CD4-positive, alpha-beta memory T cell (primary cell): ENCODE data around the gene CDYL. TPM values are rescaled to one million over a fixed set of nuclear protein-coding genes. Genes with fewer than 3 reads are reported as not detected.

Experiments used
- CTCF ChIA-PET: fragments of 350-600 bp; sonication (Branson Sonifier 250); formaldehyde crosslinking; loops from one replicate; lab custom pipeline; 2021; ENCODE audit warnings: inconsistent platforms; ENCODE audit not compliant: partially characterized antibody; lab: Charles Lee
- POLR2A ChIA-PET: fragments of 350-600 bp; sonication (Branson Sonifier 250); formaldehyde crosslinking; loops from one replicate; lab custom pipeline; 2021; ENCODE audit not compliant: partially characterized antibody; lab: Charles Lee
- DNase-seq, 5 donors: peaks; one replicate each; pipeline versions ENCODE4 v3.0.0 to v3.0.0-alpha.2; 2020 to 2022; ENCODE audit warnings: mixed read lengths in 1 of 5
- H3K27ac ChIP-seq: one replicate; pipeline ENCODE4 v1.7.0; 2013; ENCODE audit warnings: low read depth, low read length
- H3K27me3 ChIP-seq: 2 replicates; pipeline ENCODE4 v1.7.0; 2013; ENCODE audit warnings: mild to moderate bottlenecking, low read length, moderate library complexity; ENCODE audit not compliant: insufficient read depth
- H3K36me3 ChIP-seq: 2 replicates; pipeline ENCODE4 v1.7.0; 2013; ENCODE audit warnings: mild to moderate bottlenecking, low read length, moderate library complexity; ENCODE audit not compliant: insufficient read depth
- H3K4me1 ChIP-seq: 2 replicates; pipeline ENCODE4 v1.7.0; 2013; ENCODE audit warnings: mild to moderate bottlenecking, low read length, moderate library complexity; ENCODE audit not compliant: insufficient read depth
- H3K4me3 ChIP-seq, 2 donors: one replicate each; pipeline ENCODE4 v1.7.0; 2013; ENCODE audit warnings: low read length in 2 of 2, mild to moderate bottlenecking in 1 of 2
- H3K9me3 ChIP-seq, 2 donors: one replicate each; pipeline ENCODE4 v1.7.0; 2013; ENCODE audit warnings: low read length in 2 of 2, control low read depth in 1 of 2; ENCODE audit not compliant: control insufficient read depth in 1 of 2
- H3K27ac Mint-ChIP-seq, 7 donors: one replicate each; pipeline ENCODE4 v1.8.0; 2020 to 2021; ENCODE audit warnings: mixed read lengths in 7 of 7, mild to moderate bottlenecking in 6 of 7, inconsistent platforms in 3 of 7, moderate library complexity in 3 of 7
- H3K27me3 Mint-ChIP-seq, 2 donors: one replicate each; pipeline ENCODE4 v1.8.0; 2020 to 2021; ENCODE audit warnings: mixed read lengths in 2 of 2
- H3K36me3 Mint-ChIP-seq, 2 donors: one replicate each; pipeline ENCODE4 v1.8.0; 2020 to 2021; ENCODE audit warnings: mixed read lengths in 2 of 2, inconsistent platforms in 1 of 2, mild to moderate bottlenecking in 1 of 2
- H3K4me1 Mint-ChIP-seq, 4 donors: one replicate each; pipeline ENCODE4 v1.8.0; 2020 to 2021; ENCODE audit warnings: mixed read lengths in 4 of 4, mild to moderate bottlenecking in 1 of 4
- H3K4me3 Mint-ChIP-seq, 8 donors: one replicate each; pipeline ENCODE4 v1.8.0; 2020 to 2021; ENCODE audit warnings: mixed read lengths in 8 of 8, mild to moderate bottlenecking in 7 of 8, moderate library complexity in 6 of 8, inconsistent platforms in 3 of 8
- H3K9me3 Mint-ChIP-seq, 8 donors: one replicate each; pipeline ENCODE4 v1.8.0; 2020 to 2021; ENCODE audit warnings: mixed read lengths in 8 of 8, mild to moderate bottlenecking in 5 of 8, inconsistent platforms in 3 of 8, moderate library complexity in 1 of 8
- intact Hi-C: fragments of 100-400 bp; cut with micrococcal nuclease; formaldehyde crosslinking; loops from one replicate; pipeline ENCODE4 v1.15.1; 2023
- polyA plus RNA-seq, 2 donors: library from polyadenylated mRNA; unstranded; fragments of 300-500 nt; fragmentation: Illumina TruSeq; gene quantifications; one replicate each; pipeline ENCODE4 v1.2.3, GENCODE V29; 2021
- total RNA-seq, 2 experiments: library from RNA; stranded (reverse); gene quantifications; one replicate each; pipeline ENCODE4 v1.2.3, GENCODE V29; 2021

The CDYL gene
- total and polyA plus RNA-seq, 4 experiments from 2014 or later = 1.5 to 36.7 (median 19.2) TPM

- H3K4me1 ChIP-seq = peaks cover 31% of the 10 kb centered on the region
- POLR2A ChIA-PET = no interaction called here
- H3K27ac ChIP-seq = no peak overlapping the region
- H3K4me3 ChIP-seq = no peak overlapping the region
- Mint-ChIP-seq H3K4me1 (peaks cover 37 to 75% (median 52%) of the 10 kb centered on the region in 4 donors), H3K36me3 (peaks cover 3 to 15% of the 10 kb centered on the region in 2 donors), H3K4me3 (no peak overlapping the region), H3K27me3 (no peaks in the 10 kb centered on the region), H3K27ac (no peak overlapping the region), H3K9me3 (peaks cover 0 to 16% (median 3%) of the 10 kb centered on the region in 8 donors)
- intact Hi-C loops = no loop called here
- H3K36me3 ChIP-seq = no peaks in the 10 kb centered on the region
- no peak for DNase-seq
- H3K9me3 ChIP-seq = no peaks in the 10 kb centered on the region
- H3K27me3 ChIP-seq = no peaks in the 10 kb centered on the region
- CTCF ChIA-PET = no interaction called here
These were observed 97.7 kb downstream of the CDYL start for GRCh38 chr6:4873928-4874327.

- Histone ChIP-seq H3K27ac (no peak overlapping the region), H3K36me3 (no peaks in the 10 kb centered on the region), H3K9me3 (no peaks in the 10 kb centered on the region), H3K27me3 (no peaks in the 10 kb centered on the region), H3K4me3 (no peak overlapping the region), H3K4me1 (peaks cover 17% of the 10 kb centered on the region)
- POLR2A ChIA-PET = no interaction called here
- Mint-ChIP-seq H3K36me3 (peaks cover 0 to 5% of the 10 kb centered on the region in 2 donors), H3K9me3 (peaks cover 0 to 3% (median 0%) of the 10 kb centered on the region in 8 donors), H3K4me1 (peaks cover 39 to 80% (median 58%) of the 10 kb centered on the region in 4 donors), H3K27me3 (no peaks in the 10 kb centered on the region), H3K27ac (peak overlapping the region in 1 of 7 donors; percentile 27), H3K4me3 (peak overlapping the region in 5 of 8 donors; percentile 14 to 51 (median 41))
- CTCF ChIA-PET = no interaction called here
- intact Hi-C loops = no loop called here
- DNase-seq = no peak
These were observed 103.6 kb downstream of the CDYL start for GRCh38 chr6:4879741-4880275.

GRCh38 chr6:4880363-4880762 lies 104.2 kb downstream of the CDYL start:
- H3K36me3 ChIP-seq = no peaks in the 10 kb centered on the region
- ChIA-PET CTCF (no interaction called here), POLR2A (no interaction called here)
- DNase-seq = no peak
- no peak overlapping the region for H3K27ac ChIP-seq
- Mint-ChIP-seq H3K4me3 (peak overlapping the region in 2 of 8 donors; percentile 14 to 43), H3K27me3 (no peaks in the 10 kb centered on the region), H3K4me1 (peaks cover 36 to 79% (median 57%) of the 10 kb centered on the region in 4 donors), H3K9me3 (peaks cover 0 to 3% (median 0%) of the 10 kb centered on the region in 8 donors), H3K36me3 (peaks cover 0 to 5% of the 10 kb centered on the region in 2 donors), H3K27ac (no peak overlapping the region)
- H3K9me3 ChIP-seq = no peaks in the 10 kb centered on the region
- intact Hi-C loops = no loop called here
- no peak overlapping the region for H3K4me3 ChIP-seq
- H3K4me1 ChIP-seq = peaks cover 14% of the 10 kb centered on the region
- no peaks in the 10 kb centered on the region for H3K27me3 ChIP-seq

GRCh38 chr6:4883298-4883697 lies 107.1 kb downstream of the CDYL start:
- H3K27me3 ChIP-seq = no peaks in the 10 kb centered on the region
- Mint-ChIP-seq H3K36me3 (peaks cover 0 to 5% of the 10 kb centered on the region in 2 donors), H3K4me3 (peak overlapping the region in 1 of 8 donors; percentile 28), H3K4me1 (peaks cover 43 to 78% (median 60%) of the 10 kb centered on the region in 4 donors), H3K27ac (no peak overlapping the region), H3K27me3 (no peaks in the 10 kb centered on the region), H3K9me3 (peaks cover 0 to 3% (median 0%) of the 10 kb centered on the region in 8 donors)
- ChIA-PET CTCF (no interaction called here), POLR2A (no interaction called here)
- DNase-seq = no peak
- no peak overlapping the region for H3K4me3 ChIP-seq
- no peaks in the 10 kb centered on the region for H3K4me1 ChIP-seq
- no peak overlapping the region for H3K27ac ChIP-seq
- H3K36me3 ChIP-seq = no peaks in the 10 kb centered on the region
- intact Hi-C loops = no loop called here
- no peaks in the 10 kb centered on the region for H3K9me3 ChIP-seq

- H3K27ac ChIP-seq = no peak overlapping the region
- POLR2A ChIA-PET = no interaction called here
These were observed 108.6 kb downstream of the CDYL start for GRCh38 chr6:4884646-4885340.

GRCh38 chr6:4885341-4885933 lies 109.2 kb downstream of the CDYL start:
- H3K27ac ChIP-seq = no peak overlapping the region
- POLR2A ChIA-PET = no interaction called here
- intact Hi-C loops = no loop called here
- Mint-ChIP-seq H3K27me3 (no peaks in the 10 kb centered on the region), H3K27ac (no peak overlapping the region), H3K4me3 (peak overlapping the region in 1 of 8 donors; percentile 3), H3K9me3 (no peaks in the 10 kb centered on the region), H3K36me3 (no peaks in the 10 kb centered on the region), H3K4me1 (peaks cover 38 to 78% (median 59%) of the 10 kb centered on the region in 4 donors)
- no peaks in the 10 kb centered on the region for H3K27me3 ChIP-seq
- H3K4me3 ChIP-seq = no peak overlapping the region
- no peaks in the 10 kb centered on the region for H3K9me3 ChIP-seq
- no peaks in the 10 kb centered on the region for H3K4me1 ChIP-seq
- no peaks in the 10 kb centered on the region for H3K36me3 ChIP-seq
- DNase-seq = no peak
- CTCF ChIA-PET = no interaction called here

More at GRCh38 chr6:4884646-4885340, 108.6 kb downstream of the CDYL start:
- Mint-ChIP-seq H3K27ac (no peak overlapping the region), H3K27me3 (no peaks in the 10 kb centered on the region), H3K4me1 (peaks cover 43 to 82% (median 63%) of the 10 kb centered on the region in 4 donors), H3K4me3 (peak overlapping the region in 1 of 8 donors; percentile 7), H3K9me3 (peaks cover 0 to 3% (median 0%) of the 10 kb centered on the region in 8 donors), H3K36me3 (peaks cover 0 to 4% of the 10 kb centered on the region in 2 donors)
- no peak for DNase-seq
- Histone ChIP-seq H3K9me3 (no peaks in the 10 kb centered on the region), H3K27me3 (no peaks in the 10 kb centered on the region), H3K4me1 (no peaks in the 10 kb centered on the region), H3K4me3 (no peak overlapping the region), H3K36me3 (no peaks in the 10 kb centered on the region)
- intact Hi-C loops = no loop called here
- CTCF ChIA-PET = no interaction called here

GRCh38 chr6:4888841-4889240 lies 112.6 kb downstream of the CDYL start:
- H3K4me1 ChIP-seq = no peaks in the 10 kb centered on the region
- H3K27ac ChIP-seq = no peak overlapping the region
- H3K27me3 ChIP-seq = no peaks in the 10 kb centered on the region
- intact Hi-C loops = no loop called here
- Mint-ChIP-seq H3K36me3 (peaks cover 25 to 28% of the 10 kb centered on the region in 2 donors), H3K27ac (peak overlapping the region in 1 of 7 donors; percentile 5), H3K9me3 (peaks cover 0 to 1% (median 0%) of the 10 kb centered on the region in 8 donors), H3K4me3 (no peak overlapping the region), H3K4me1 (peaks cover 25 to 48% (median 39%) of the 10 kb centered on the region in 4 donors), H3K27me3 (no peaks in the 10 kb centered on the region)
- CTCF ChIA-PET = no interaction called here
- no peak overlapping the region for H3K4me3 ChIP-seq
- POLR2A ChIA-PET = no interaction called here
- H3K36me3 ChIP-seq = peaks cover 5% of the 10 kb centered on the region
- no peaks in the 10 kb centered on the region for H3K9me3 ChIP-seq
- no peak for DNase-seq
